ENCODE measurements around the gene ATP8A2.

DNA sequence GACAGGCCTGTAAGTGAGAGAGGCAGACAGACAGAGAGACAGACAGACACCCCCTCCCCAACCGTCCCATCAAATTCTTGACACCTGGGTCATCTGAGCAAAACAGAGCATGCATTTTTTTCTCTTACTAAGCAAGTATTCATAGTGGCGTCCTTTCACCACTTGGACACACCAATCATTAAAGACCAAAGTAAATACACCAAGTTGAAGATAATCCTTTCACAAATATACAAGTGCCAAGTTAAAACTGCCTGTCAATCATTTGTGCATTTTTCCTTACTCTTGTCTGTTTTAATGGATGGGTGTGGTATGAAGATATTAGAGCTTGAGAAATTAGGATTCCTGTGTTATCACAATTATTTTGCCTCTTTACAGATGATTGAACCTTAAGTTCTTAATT lies 337.3 kb downstream of the ATP8A2 start:
- TF ChIP-seq, protein P1, sequence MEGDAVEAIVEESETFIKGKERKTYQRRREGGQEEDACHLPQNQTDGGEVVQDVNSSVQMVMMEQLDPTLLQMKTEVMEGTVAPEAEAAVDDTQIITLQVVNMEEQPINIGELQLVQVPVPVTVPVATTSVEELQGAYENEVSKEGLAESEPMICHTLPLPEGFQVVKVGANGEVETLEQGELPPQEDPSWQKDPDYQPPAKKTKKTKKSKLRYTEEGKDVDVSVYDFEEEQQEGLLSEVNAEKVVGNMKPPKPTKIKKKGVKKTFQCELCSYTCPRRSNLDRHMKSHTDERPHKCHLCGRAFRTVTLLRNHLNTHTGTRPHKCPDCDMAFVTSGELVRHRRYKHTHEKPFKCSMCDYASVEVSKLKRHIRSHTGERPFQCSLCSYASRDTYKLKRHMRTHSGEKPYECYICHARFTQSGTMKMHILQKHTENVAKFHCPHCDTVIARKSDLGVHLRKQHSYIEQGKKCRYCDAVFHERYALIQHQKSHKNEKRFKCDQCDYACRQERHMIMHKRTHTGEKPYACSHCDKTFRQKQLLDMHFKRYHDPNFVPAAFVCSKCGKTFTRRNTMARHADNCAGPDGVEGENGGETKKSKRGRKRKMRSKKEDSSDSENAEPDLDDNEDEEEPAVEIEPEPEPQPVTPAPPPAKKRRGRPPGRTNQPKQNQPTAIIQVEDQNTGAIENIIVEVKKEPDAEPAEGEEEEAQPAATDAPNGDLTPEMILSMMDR (IDR thresholded peaks at IDR 0.05; ENCODE audit: insufficient read depth, low read depth, low read length): no peak
- no peak for TF ChIP-seq EZH2 (IDR thresholded peaks at IDR 0.05; ENCODE audit: insufficient read depth, low read length)

Data from astrocyte (in vitro differentiated cells and primary cell).